HG03432 (cell line): ENCODE data around the gene LSM11.
"Not testable (repeated sequence)": the region's sequence is repeated elsewhere in the genome, so short reads cannot be mapped to it uniquely, and the experiment has no call there.

ENCODE experiments used
- ATAC-seq: cut with Tn5 transposase; IDR thresholded peaks from one replicate; pipeline ENCODE4 v1.9.1; 2021; ENCODE audit warnings: mild to moderate bottlenecking, moderate library complexity; ENCODE audit not compliant: unreplicated experiment

LSM11 gene

DNA sequence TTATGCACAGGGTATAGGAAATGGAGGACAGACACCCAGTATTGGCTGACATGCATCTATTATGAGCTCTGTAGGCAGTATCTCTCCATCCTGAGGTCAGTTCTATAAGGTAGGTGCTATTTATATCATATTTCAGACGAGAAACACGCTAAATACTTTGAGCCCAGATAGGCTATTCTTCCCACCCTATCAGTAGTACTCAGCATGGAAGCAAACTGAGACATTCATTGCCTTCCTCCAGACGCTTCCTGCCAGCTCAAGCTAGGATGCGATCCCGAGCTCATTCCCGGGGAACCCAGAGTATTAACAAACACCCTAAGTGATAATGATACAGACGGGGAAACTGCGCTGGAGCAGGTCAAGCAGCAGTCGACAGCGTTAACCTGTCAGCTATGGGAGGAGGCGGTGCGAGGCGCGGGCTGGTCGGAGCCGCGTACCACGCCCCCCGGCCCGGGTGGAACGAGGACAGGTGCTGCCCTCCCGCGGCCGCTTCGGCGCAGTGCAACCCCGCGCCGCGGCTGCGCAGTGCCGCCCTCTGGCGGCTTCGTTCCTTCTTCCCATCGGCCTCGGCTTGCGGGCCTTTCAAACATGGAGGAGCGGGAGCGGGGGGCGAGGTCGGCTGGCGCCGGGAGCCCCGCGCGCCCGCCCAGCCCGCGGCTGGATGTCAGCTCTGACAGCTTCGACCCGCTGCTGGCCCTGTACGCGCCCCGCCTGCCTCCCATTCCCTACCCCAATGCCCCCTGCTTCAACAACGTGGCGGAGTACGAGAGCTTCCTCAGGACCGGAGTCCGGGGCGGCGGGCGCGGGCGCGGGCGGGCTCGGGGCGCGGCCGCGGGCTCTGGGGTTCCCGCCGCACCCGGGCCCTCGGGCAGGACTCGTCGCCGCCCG is at the start of gene LSM11:
Gene LSM11, plus strand, starts transcription at position 550 of the 888 bp plus-strand sequence. Its CDS starts 39 bp downstream, at position 589.
- ATAC-seq, result peak; percentile 93

DNA sequence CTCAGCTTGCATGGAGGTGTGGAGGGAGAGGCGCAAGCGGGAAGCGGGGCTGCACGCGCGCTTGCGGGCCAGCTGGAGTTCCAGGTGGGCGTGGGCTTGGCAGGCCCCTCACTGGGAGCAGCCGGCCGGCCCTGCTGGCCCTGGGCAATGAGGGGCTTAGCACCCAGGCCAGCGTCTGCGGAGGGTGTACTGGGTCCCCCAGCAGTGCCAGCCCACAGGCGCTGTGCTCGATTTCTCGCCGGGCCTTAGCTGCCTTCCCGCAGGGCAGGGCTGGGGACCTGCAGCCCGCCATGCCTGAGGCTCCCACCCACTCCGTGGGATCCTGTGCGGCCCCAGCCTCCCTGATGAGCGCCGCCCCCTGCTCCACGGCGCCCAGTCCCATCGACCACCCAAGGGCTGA is 49.7 kb upstream of the LSM11 start:
- ATAC-seq, result not testable (repeated sequence)

DNA sequence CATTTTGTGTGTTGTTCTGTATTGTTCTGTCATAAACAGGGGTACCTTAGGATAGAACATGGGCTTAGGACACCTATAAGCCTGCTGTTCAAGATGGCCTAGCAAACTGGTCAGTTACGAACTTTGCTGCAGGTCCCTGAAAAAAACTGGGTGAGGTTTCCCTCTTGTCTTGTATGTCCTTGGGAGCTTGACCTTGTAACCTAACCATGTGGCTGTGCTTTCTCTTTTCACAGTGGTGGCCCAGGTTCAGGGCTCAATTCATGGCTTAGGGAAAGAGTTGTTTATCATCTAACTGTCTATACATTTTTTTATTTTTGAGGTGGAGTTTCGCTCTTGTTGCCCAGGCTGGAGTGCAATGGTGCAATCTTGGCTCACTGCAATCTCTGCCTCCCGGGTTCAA is 47.4 kb upstream of the LSM11 start:
- not testable (repeated sequence) for ATAC-seq

DNA sequence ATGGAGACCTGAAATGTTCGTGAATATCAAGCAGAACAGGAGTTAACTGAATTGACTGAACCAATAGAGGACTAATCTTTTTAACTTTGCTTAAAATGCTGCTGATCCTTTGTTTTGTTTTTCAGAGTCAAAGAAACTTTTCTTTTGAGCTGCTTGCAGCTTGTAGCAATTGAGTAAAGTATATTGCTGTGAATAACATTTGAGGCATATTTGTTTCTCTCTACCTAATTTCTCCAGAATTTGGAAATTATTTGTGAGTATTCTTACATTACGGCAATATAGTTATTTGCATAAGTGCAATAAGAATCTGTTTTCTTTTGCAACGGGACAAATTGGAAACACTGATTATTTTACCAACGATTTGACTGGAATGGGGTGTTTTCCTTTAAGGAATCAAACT is 44.8 kb upstream of the LSM11 start:
- ATAC-seq, result not testable (repeated sequence)

DNA sequence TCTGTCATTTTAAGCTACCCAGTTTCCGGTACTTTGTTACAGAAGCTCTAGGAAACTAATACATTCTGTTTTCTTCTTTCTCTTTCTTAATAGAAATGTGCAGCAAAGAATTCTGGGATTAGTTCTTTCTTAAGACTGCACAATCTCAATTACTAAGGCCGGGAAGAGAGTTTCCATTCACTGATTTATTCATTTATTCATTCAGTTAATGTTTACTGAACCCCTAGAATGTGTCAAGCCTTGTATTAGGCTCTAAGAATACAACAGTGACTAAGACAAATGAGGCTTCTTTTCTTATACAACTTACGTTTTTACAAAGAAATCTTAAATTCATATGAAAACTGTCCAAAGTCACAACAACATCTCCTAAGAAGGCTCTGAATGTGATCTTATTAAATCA is 39.8 kb upstream of the LSM11 start:
- no peak for ATAC-seq

DNA sequence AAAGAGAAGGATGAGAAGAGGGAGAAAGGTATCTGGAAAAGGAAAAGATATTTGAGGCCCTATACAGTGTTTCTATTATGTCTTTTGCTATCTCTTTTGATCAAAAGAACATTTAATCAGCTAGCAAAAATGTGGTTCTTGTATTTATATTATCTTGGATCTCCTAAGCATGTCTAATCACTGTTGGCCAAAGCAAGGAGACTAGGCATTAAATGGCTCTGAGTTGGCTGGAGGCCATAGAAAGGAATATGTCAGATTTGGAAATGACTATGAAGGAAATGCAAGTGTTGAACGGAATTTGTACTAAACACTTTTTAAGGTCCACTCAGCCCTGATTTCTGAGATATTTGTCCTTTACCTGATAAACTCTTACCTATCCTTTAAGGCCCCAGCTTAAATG is 34.6 kb upstream of the LSM11 start:
- no peak for ATAC-seq

DNA sequence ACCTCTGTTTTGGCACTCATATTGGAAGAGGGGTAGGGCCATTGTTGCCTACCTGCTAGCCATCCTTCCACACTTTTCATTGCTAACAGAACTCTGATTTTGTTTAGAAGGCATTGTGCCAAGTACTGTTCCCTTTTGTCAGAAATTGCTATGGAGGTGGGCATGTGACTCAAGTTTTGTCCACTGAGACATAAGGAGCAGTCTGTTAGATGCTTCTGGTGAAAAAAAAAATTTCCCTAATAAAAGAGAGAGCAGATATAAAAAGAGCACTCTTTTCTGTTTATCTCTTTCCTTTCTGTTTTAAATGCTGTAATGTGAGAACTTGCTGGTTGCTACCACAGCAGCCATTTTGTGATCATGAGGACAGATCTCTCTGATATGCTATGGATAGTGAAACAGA is 34.2 kb upstream of the LSM11 start:
- no peak for ATAC-seq

DNA sequence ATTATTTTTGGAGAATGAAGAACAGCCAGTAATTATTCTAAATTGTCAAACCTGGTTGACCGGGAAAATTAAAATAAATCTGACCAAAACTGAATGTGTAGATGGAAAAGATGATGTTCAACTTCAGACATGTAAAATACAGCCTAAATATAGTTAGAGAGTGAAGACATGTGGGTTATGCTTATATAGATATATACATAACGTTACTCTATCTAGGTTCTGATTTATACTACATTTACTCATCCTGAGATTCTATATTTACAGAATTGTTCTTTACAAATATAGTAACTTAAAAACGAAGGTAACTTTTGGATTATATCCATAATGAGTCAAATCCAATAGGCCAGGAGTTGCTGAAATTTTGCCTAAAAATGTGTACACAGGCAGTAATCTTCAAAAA is 33.1 kb upstream of the LSM11 start:
- ATAC-seq, result no peak

DNA sequence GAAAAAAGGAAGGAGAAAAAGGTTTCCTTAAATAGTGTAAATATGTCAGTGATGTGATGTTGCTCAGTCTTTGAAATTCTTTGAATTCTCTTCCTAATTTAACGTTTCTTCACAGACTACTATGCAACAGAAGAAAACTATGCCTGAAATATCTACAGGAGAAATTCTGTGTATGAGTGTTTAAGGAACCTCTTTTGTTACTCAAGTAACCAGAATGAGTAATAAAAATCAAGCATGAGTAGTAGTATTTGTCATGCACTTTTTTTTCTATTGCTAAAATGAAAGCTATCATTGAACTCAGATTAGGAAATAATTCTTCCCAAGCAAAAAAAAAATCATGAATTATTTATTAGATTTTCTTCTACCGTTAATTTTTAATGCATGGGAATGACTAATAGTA is 32.6 kb upstream of the LSM11 start:
- no peak for ATAC-seq

DNA sequence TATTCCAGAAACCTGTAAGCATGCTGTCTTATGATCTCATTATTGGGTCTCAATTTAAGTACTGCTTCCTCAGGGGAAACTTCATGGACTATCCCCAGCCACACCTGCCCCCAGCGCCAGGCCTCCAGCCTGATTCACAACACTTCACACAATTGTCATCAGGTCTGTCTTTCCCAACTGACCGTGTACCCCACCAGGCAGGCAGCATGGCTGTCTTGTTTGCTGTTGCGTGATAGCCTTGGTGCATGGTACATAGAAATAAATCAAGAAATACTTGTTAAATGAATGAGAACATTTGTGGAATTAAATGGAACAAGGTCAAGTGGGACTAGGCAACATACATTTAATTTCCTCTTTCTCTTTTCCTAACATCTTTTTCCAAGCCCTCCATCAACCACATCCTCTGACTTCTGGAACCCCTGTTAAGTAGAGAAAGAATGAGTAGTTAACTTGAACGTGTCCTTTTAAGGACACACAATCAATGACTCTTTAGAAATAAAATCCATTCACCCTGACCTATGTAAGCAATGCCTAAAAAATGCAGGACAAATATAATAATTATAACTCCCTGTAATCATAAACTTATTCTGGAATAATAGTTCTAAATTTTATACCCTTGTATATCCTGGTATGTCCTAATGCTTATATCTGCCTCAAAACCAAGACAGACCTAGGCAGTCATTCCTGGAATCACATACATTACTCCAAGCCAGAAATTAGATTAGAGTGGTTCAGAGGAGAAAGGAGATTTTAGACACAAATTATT is 29.5 kb upstream of the LSM11 start:
- no peak for ATAC-seq

DNA sequence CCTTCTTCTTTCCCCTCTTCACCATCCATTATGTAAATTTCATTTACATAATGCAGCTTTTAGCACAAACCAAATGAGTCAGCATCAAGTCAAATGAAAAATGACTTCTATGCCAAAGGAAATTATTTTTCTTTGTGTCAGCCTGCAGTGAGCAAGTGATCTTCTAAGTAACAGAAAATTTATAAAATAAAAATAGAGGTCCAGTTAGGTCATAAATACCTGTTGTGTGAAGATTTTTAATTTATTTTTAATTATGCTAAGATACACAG is 29.0 kb upstream of the LSM11 start:
- ATAC-seq, result no peak

DNA sequence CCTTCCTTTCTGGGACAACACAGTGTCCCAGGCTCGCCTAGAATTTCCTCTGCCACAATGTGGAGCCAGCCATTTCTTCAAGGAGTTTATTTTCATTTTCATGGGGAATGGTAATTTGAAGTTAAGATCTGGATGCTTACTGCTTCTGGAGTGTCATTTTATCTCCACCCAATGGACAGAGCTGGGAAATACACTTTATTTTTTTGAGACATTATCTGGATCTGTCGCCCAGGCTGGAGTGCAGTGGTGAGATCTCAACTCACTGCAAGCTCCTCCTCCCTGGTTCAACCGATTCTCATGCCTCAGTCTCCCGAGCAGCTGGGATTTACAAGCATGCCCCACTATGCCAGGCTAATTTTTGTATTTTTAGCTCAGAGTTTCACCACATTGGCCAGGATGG is 25.0 kb upstream of the LSM11 start:
- peak; percentile 63 for ATAC-seq

DNA sequence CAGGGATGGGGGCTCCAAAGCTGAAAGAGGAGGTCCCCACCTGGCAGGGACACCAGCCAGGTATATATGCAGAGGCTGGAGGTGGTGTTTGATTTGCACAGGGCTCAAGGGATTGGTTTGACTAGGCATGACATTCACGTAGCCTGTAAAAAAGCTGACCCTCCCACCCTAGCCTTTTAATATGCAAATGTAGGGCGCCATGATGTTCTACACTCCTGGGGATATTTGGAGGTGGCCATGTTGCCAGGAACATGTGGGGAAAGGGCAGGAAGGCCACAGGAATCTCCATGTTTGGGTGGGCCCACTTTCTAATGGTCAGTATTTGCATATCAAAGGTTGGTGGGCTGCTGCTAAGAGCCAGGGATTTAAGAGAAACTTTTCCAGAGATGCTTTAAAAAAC is 24.3 kb upstream of the LSM11 start:
- no peak for ATAC-seq

DNA sequence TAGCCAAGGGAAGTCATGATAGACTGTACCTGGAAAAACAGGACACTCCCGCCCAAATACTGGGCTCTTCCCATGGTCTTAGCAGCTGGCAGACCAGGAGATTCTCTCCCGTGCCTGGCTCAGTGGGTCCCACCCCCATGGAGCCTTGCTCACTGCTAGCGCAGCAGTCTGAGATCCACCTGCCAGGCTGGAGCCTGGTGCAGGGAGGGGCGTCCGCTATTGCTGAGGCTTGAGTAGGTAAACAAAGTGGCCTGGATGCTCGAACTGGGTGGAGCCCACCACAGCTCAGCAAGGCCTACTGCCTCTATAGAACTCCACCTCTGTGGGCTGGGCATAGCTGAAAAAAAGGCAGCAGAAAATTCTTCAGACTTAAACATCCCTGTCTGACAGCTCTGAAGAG is 22.4 kb upstream of the LSM11 start:
- no peak for ATAC-seq

DNA sequence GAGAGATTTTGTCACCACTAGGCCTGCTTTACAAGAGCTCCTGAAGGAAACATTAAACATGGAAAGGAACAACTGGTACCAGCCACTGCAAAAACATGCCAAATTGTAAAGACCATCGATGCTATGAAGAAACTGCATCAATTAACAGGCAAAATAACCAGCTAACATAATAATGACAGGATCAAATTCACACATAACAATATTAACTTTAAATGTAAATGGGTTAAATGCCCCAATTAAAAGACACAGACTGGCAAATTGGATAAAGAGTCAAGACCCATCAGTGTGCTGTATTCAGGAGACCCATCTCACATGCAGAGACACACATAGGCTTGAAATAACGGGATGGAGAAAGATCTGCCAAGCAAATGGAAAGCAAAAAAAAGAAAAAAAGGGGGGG is 20.6 kb upstream of the LSM11 start:
- ATAC-seq, result not testable (repeated sequence)

DNA sequence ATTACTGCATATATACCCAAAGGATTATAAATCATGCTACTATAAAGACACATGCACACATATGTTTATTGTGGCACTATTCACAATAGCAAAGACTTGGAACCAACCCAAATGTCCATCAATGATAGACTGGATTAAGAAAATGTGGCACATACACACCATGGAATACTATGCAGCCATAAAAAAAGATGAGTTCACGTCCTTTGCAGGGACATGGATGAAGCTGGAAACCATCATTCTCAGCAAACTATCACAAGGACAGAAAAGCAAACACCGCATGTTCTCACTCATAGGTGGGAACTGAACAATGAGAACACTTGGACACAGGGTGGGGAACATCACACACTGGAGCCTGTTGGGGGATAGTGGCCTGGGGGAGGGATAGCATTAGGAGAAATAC is 16.9 kb upstream of the LSM11 start:
- ATAC-seq, result not testable (repeated sequence)

DNA sequence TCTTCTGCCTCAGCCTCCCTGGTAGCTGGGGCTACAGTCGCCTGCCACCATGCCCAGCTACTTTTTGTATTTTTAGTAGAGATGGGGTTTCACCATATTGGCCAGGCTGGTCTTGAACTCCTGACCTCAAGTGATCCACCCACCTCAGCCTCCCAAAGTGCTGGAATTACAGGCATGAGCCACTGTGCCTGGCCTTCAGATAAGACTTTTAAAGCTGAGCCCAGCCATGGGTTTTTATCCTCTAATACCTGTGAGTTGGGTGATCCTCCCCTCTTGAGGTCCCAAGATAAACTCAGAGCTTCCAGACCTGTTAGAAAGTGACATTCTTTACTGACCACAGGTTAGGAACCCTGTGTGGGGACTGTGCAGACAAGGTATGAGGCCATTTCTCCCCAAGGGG is 15.7 kb upstream of the LSM11 start:
- ATAC-seq, result not testable (repeated sequence)

DNA sequence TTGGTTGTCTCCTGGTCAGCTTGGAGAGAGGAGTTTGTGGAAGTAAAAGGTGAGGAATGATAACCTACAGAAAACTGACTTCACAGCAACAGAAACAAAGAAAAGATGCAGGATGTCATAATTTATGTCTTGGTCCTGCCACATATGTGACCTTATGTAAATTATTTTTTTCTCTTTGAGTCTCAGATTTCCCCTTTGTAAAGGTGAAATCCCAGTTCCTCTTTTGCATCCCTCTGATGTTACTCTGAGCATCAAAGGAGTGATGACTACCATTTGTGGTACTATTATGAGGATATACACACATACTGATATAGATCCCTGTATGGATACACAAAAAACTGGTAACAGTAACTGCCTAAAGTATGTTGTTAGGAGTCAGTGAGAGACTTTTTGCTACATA is 13.7 kb upstream of the LSM11 start:
- peak; percentile 64 for ATAC-seq

DNA sequence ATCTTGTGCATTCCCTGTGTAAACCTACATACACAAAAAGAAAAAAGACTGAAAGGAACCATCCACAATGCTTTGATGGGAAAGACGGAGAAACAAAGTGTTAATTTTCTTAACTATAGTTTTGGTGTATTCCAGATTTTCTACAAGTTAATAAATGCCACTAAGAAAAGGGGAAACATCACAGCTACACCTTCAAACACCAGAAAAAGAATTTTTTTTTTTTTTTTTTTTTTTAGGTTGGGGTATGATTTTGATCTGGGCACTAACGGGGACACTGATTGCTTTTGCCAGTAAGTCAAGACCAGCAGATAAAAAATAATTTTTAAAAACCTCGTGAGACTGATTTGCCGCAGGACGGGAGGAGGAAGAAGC is 12.6 kb upstream of the LSM11 start:
- ATAC-seq, result no peak

DNA sequence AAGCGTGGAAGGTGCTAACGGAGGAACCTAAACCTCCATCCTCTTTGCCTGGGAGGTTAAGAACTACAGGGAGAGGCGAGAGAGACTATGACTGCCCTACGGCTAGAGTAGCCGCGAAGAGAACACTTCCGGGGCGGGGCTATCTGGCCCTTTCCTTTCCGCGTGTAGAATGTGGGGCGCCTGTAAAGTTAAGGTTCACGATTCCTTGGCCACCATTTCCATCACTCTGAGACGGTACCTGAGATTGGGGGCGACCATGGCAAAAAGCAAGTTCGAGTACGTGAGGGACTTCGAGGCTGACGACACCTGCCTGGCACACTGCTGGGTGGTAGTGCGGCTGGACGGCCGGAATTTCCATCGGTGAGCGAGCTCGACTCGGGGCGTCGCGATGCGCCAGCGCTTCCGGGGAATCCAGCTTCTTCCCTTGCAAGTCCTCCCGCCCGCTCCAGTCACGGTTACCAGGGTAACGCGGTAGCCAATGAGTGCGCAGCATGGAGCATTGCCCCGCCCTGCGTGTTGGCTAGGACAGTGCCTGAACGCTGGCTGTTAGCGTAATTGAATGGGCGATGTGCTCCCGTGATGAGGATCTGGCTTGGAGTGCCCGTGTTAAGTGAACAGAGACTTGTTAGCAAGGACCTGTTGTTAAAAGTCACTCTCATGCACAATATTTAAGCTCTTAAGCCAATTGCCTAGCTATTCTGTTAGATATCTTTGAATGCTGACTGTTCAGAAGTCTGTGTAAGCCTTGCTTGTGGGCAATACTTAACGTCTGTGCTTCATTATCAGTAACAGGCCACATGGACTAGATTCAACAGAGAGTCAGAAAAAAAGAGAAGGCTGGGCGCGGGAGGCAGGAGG is 12.0 kb upstream of the LSM11 start, which contains the start of gene THG1L:
Gene THG1L, plus strand, starts transcription at position 149 of the 858 bp plus-strand sequence. Its CDS starts 21 bp downstream, at position 170.
- ATAC-seq, result peak; percentile 97

DNA sequence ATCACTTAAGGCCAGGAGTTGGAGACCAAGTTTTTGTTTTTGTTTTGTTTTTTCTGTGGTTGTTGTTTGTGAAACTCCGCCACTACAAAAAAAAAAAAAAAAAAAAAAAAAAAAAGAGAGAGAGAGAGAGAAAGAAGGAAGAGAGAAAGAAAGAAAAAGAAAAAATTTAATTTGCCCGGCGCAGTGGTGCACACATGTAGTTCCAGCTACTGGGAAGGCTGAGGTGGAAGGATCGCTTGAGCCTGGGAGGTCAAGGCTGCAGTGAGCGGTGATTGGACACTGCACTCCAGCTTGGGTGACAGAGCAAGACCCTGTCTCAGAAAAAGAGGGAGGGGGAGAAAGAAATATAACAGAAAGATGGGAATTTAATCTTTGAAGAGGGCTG is 11.4 kb upstream of the LSM11 start:
- ATAC-seq, result no peak
